C4-2B (cell line): ENCODE results near the gene KCNN1.

ENCODE experiments used
- ZFX ChIP-seq: fragments of 450-650 bp; IDR thresholded peaks from 2 replicates; pipeline ENCODE4 v1.6.1; 2017
- TF ChIP-seq, protein P1 (sequence below): fragments of 450-650 bp; conservative IDR thresholded peaks from 2 replicates; pipeline ENCODE4 v1.5.1; 2017; ENCODE audit warnings: mild to moderate bottlenecking

- TF ChIP-seq ZFX, result no peak
- TF ChIP-seq, protein P1, sequence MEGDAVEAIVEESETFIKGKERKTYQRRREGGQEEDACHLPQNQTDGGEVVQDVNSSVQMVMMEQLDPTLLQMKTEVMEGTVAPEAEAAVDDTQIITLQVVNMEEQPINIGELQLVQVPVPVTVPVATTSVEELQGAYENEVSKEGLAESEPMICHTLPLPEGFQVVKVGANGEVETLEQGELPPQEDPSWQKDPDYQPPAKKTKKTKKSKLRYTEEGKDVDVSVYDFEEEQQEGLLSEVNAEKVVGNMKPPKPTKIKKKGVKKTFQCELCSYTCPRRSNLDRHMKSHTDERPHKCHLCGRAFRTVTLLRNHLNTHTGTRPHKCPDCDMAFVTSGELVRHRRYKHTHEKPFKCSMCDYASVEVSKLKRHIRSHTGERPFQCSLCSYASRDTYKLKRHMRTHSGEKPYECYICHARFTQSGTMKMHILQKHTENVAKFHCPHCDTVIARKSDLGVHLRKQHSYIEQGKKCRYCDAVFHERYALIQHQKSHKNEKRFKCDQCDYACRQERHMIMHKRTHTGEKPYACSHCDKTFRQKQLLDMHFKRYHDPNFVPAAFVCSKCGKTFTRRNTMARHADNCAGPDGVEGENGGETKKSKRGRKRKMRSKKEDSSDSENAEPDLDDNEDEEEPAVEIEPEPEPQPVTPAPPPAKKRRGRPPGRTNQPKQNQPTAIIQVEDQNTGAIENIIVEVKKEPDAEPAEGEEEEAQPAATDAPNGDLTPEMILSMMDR, result no peak
Observed at GRCh38 chr19:17972230-17972629, 5.3 kb downstream of the KCNN1 start.
